Stomach (tissue), 9 donors: ENCODE measurements around the gene HOXD8. TPM values are rescaled to one million over a fixed set of nuclear protein-coding genes. Genes with fewer than 3 reads are reported as not detected.

Experiments
- DNase-seq, 2 donors: peaks; one replicate each; pipeline versions ENCODE4 v3.0.0 to v3.0.0-alpha.2; 2013 to 2019
- H3K27ac ChIP-seq, 5 donors: fragments of 200-600 bp in 4 of 5; sonication (generic) in 4 of 5; one replicate each; pipeline ENCODE4 v1.5.1; 2013 to 2019; ENCODE audit warnings: mild to moderate bottlenecking in 1 of 5, moderate library complexity in 1 of 5
- H3K27me3 ChIP-seq, 3 donors: fragments of 200-600 bp; sonication (generic); one replicate each; pipeline ENCODE4 v1.5.1; 2017 to 2019; ENCODE audit warnings: mixed run types in 1 of 3
- H3K36me3 ChIP-seq, 4 donors: fragments of 200-600 bp; sonication (generic); 1 replicate in 3 of 4; 2 replicates in 1 of 4; pipeline ENCODE4 v1.5.1; 2016 to 2019
- H3K4me1 ChIP-seq, 4 donors: fragments of 200-600 bp; sonication (generic); one replicate each; pipeline ENCODE4 v1.5.1; 2016 to 2019
- H3K4me3 ChIP-seq, 4 donors: fragments of 200-600 bp; sonication (generic) in 3 of 4; one replicate each; pipeline ENCODE4 v1.5.1; 2016 to 2019; ENCODE audit warnings: mild to moderate bottlenecking in 1 of 4
- H3K9me3 ChIP-seq, 4 donors: fragments of 200-600 bp; sonication (generic); one replicate each; pipeline ENCODE4 v1.5.1; 2016 to 2019
- CTCF ChIP-seq, 7 experiments: fragments of 450-650 bp in 4 of 7; fragments of 200-600 bp in 3 of 7; sonication (generic) in 3 of 7; IDR thresholded peaks; one replicate each; pipeline ENCODE4 v1.5.1; 2016 to 2019; ENCODE audit warnings: antibody characterized with exemption in 7 of 7, control low read depth in 2 of 7, mild to moderate bottlenecking in 1 of 7
- EP300 ChIP-seq: sonication (generic); formaldehyde crosslinking; IDR thresholded peaks from one replicate; pipeline ENCODE4 v1.6.1; 2017; ENCODE audit warnings: antibody characterized with exemption
- POLR2A ChIP-seq, 4 donors: fragments of 450-650 bp; IDR thresholded peaks; one replicate each; pipeline ENCODE4 v1.6.1; 2016; ENCODE audit warnings: antibody characterized with exemption in 4 of 4, control low read depth in 2 of 4, mild to moderate bottlenecking in 1 of 4, moderate library complexity in 1 of 4
- POLR2AphosphoS5 ChIP-seq, 3 donors: sonication (generic); formaldehyde crosslinking; IDR thresholded peaks; one replicate each; pipeline ENCODE4 v1.6.1; 2016; ENCODE audit warnings: antibody characterized with exemption in 3 of 3
- WGBS, 5 donors: extraction: QIAGEN DNeasy Blood & Tissue Kit in 3 of 5; methylation state at CpG; one replicate each; pipeline versions ENCODE4 v1.1.5 to v1.1.7; 2013 to 2018; 5-methylcytosine and 5-hydroxymethylcytosine counted together
- intact Hi-C: fragments of 100-400 bp; cut with DNase I; formaldehyde crosslinking; loops from one replicate; pipeline ENCODE4 v1.15.1; 2023; ENCODE audit warnings: low total_unique reads
- polyA plus RNA-seq, 3 donors: library from polyadenylated mRNA; stranded (reverse); fragments of 200-250 nt; gene quantifications; one replicate each; pipeline ENCODE4 v1.2.3, GENCODE V29; 2013
- total RNA-seq, 5 donors: library from RNA; depleted of rRNA; stranded (reverse); fragments of >200 nt; gene quantifications; one replicate each; pipeline versions ENCODE4 v1.1.0 to v1.2.3, GENCODE V29; 2014 to 2016
- donor health status: healthy with polysubstance abuse.
- donor health status: Bipolar disorder and iron deficiency.
- donor health status: healthy.

Gene HOXD8
- total and polyA plus RNA-seq, 8 donors = 0.58 to 15.9 (median 1.8) TPM; not detected in 2

DNA sequence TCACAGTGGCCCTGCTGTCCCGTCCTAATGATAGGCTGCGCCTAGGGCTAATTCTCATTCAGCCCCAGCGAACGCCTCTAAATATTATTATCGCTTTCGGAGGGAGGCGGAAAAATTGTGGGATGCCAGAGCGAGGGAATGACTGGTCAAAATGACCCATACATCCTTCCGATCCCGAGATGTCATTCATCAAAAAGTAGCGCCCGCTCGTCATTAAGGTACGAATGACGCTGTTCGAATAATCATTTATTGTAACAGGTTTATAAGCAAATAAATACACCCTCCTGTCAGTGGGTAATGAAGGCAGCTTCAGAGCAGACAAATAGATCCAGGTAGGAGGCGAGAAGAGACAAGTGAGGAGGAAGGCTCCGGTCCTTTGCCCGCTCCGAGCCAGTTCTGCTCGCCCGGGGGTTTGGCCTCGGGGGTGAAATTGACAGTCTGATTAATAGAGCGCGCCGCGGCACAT lies 45.7 kb upstream of the HOXD8 start, which contains the start of gene EVX2:
TSS of gene EVX2 (minus strand) at position 167 of the 466 bp plus-strand sequence. CDS start 186 bp downstream, outside the sequence.
- intact Hi-C loops = no loop called here
- TF ChIP-seq CTCF (IDR thresholded peaks at IDR 0.05) (no peak), EP300 (no peak), POLR2AphosphoS5 (IDR thresholded peaks at IDR 0.05) (no peak), POLR2A (IDR thresholded peaks at IDR 0.05) (no peak)

DNA sequence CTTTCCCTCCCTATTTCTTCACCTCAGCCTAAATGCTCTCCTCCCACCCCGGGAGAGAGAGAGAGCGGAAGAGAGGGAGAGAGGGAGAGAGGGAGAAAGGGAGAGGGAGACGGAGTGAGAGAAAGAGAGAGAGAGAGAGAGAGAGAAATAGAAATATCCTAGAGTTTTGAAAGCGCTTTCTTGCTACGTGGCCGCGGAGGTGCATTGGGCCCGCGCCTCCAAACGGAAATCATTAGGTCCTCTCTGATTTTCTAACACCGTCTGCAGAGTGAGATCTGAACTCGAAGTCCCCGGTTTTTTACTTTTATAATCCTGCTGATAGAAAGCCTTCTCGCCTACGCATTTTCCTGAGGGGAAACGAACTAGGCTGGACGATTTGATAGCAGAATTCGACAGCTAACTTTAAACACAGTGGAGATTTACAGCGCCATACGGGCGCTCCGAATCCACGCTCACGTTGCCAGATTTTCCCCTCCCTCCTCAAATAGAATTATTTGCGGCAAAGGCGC lies 44.8 kb upstream of the HOXD8 start:
- TF ChIP-seq POLR2AphosphoS5 (IDR thresholded peaks at IDR 0.05) (no peak), EP300 (no peak), CTCF (IDR thresholded peaks at IDR 0.05) (no peak)
- Histone ChIP-seq H3K27me3 (peaks cover 66 to 100% (median 99%) of the 10 kb centered on the region in 3 donors), H3K4me3 (no peak overlapping the region), H3K36me3 (no peaks in the 10 kb centered on the region), H3K27ac (no peak overlapping the region), H3K4me1 (peaks cover 9 to 72% (median 46%) of the 10 kb centered on the region in 4 donors), H3K9me3 (peaks cover 9 to 49% (median 30%) of the 10 kb centered on the region in 4 donors)
- intact Hi-C loops = no loop called here
- WGBS, 5 donors = 4 to 9% (median 6%) methylated on average over 26 of the region's 26 CpGs
- no peak for DNase-seq

More for the DNA sequence above, 45.7 kb upstream of the HOXD8 start, which contains the start of gene EVX2:
- peaks cover 9 to 80% (median 52%) of the 10 kb centered on the region in 4 donors for H3K4me1 ChIP-seq
- peaks cover 73 to 100% (median 99%) of the 10 kb centered on the region in 3 donors for H3K27me3 ChIP-seq
- no peak within 1 kb of the TSS for H3K27ac ChIP-seq
- 13 to 20% (median 18%) methylated on average over 27 of the region's 27 CpGs for WGBS, 5 donors
- no peaks in the 10 kb centered on the region for H3K36me3 ChIP-seq
- peaks cover 9 to 54% (median 30%) of the 10 kb centered on the region in 4 donors for H3K9me3 ChIP-seq
- no peak for DNase-seq
- no peak within 1 kb of the TSS for H3K4me3 ChIP-seq

DNA sequence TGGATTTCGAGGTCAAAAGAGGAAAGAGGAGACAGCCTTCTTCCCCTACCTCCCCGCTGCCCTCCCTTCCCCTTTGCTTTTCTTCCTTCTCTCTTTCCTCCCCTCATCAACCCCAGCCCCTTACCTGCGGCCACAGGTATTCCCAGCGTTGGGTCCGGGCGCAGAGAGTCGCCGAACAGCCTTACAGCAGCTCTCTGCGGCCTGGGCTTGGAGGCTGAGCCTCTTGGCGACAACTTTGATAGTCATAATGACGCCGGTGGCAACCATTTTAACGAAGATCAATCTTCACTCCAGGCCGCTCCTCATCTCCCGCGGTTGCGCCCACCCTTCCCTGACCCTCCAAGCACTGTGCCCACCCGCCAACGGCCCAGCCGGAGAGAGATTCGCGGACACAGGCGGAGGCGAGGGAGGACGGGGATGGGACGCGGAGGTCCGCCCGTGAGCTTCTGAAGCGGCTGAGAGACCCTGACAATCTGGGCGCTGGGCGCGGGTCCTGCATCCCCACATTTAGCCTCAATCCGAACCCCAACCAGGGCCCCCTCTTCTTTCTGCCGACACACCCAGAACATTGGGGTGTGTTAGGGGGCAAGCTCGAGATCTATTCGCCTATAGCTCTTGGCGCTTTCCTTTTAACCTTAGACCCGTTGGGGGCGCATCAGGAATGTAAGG lies 44.3 kb upstream of the HOXD8 start:
- Histone ChIP-seq H3K4me1 (peaks cover 9 to 67% (median 41%) of the 10 kb centered on the region in 4 donors), H3K36me3 (no peaks in the 10 kb centered on the region), H3K4me3 (no peak overlapping the region), H3K27ac (no peak overlapping the region), H3K9me3 (peaks cover 9 to 49% (median 30%) of the 10 kb centered on the region in 4 donors), H3K27me3 (peaks cover 64 to 100% (median 100%) of the 10 kb centered on the region in 3 donors)
- WGBS, 5 donors = 6 to 11% (median 9%) methylated on average over 27 to 40 of the region's 40 CpGs
- DNase-seq = peak in 1 of 2 donors; percentile 17
- intact Hi-C loops = no loop called here
- TF ChIP-seq EP300 = no peak
- no peak for TF ChIP-seq CTCF (IDR thresholded peaks at IDR 0.05)
- TF ChIP-seq POLR2A (IDR thresholded peaks at IDR 0.05) = no peak
- TF ChIP-seq POLR2AphosphoS5 (IDR thresholded peaks at IDR 0.05) = no peak

DNA sequence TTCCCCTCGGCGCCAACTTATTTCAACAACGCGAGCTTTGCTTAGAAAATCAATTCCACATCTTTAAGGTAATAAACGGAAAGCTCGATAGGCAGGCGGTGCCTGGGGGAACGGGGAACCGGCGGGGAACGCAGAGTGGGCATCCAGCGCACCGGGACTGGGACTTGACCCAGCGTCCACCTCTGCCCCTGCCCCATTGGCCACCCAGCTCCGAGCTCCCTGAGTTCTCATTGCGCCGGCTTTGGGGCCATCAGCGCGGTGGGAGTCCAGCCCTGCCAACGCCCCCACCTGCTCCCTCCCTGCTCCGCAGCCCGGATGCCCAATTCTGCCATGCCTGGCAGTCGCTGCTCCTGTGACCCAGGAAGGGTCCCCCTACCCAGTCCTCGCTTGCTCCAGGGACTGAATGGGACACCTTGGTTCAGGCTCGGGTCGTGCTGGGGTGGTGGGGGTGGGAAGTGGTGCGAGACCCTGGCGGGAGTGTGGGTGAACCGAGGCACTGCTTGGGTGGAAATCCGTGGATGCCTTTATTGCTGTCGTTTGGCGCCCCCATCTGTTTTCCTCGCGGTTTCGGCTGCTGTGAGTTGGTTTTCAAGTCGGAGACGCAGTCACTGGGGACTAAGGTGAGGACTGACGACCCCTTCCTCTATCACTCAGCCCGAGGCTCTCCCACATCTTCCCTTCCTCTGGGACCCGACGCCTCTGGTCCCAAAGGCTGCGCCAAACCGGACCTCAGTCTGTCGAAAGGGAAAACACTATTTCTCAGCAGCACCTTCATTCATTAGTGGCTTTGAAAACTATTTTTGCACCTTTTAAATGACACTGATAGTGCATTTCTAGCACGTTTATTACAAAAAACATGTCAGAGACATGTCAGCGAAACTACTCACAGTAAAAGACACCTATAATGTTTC lies 43.4 kb upstream of the HOXD8 start:
- WGBS, 5 donors = 3 to 5% (median 5%) methylated on average over 20 to 46 of the region's 46 CpGs
- no peak overlapping the region for H3K27ac ChIP-seq
- H3K4me1 ChIP-seq = peaks cover 9 to 58% (median 36%) of the 10 kb centered on the region in 4 donors
- TF ChIP-seq CTCF (IDR thresholded peaks at IDR 0.05) = peak in 1 of 7 experiments; percentile 22
- TF ChIP-seq POLR2AphosphoS5 (IDR thresholded peaks at IDR 0.05) = no peak
- peaks cover 58 to 100% (median 100%) of the 10 kb centered on the region in 3 donors for H3K27me3 ChIP-seq
- no peaks in the 10 kb centered on the region for H3K36me3 ChIP-seq
- peak overlapping the region in 1 of 4 donors; percentile 22 for H3K4me3 ChIP-seq
- DNase-seq = peak; percentile 32 to 75
- H3K9me3 ChIP-seq = peaks cover 9 to 41% (median 23%) of the 10 kb centered on the region in 4 donors
- intact Hi-C loops = no loop called here
